B cell (primary cell): ENCODE measurements around the gene PLCB1. TPM values are rescaled to one million over a fixed set of nuclear protein-coding genes. Genes with fewer than 3 reads are reported as not detected.

ENCODE experiments used
- ATAC-seq: fragments of 200-7000 bp; cut with Tn5 transposase; one replicate; pipeline ENCODE4 v1.10.0; 2021; ENCODE audit warnings: low read depth, mild to moderate bottlenecking, moderate number of reproducible peaks, moderate library complexity
- CTCF ChIA-PET: fragments of 350-600 bp; sonication (Branson Sonifier 250); formaldehyde crosslinking; loops from one replicate; lab custom pipeline; 2021; ENCODE audit warnings: antibody characterized with exemption, inconsistent platforms; lab: Charles Lee
- POLR2A ChIA-PET: fragments of 350-600 bp; sonication (Branson Sonifier 250); formaldehyde crosslinking; loops from one replicate; lab custom pipeline; 2021; ENCODE audit warnings: antibody characterized with exemption; lab: Charles Lee
- DNase-seq: peaks from one replicate; pipeline ENCODE4 v3.0.0; 2013
- H2AFZ ChIP-seq: 2 replicates; pipeline ENCODE4 v1.6.1; 2012; ENCODE audit warnings: mild to moderate bottlenecking, low read depth, low read length; ENCODE audit not compliant: insufficient read depth, poor library complexity, severe bottlenecking
- H3K27ac ChIP-seq, 2 donors: 1 replicate in 1 of 2; 2 replicates in 1 of 2; pipeline ENCODE4 v1.5.1; 2012 to 2013; ENCODE audit warnings: low read length in 2 of 2, mild to moderate bottlenecking in 2 of 2, moderate library complexity in 1 of 2
- H3K27me3 ChIP-seq, 4 experiments: fragments of 200-600 bp in 1 of 4; sonication (generic) in 1 of 4; replicated peaks in 1 of 4; 1 replicate in 2 of 4; 2 replicates in 2 of 4; pipeline versions ENCODE4 v1.6.1 to v1.7.0; 2013 to 2016; ENCODE audit warnings: low read length in 3 of 4, mild to moderate bottlenecking in 2 of 4, mixed read lengths in 1 of 4, moderate library complexity in 1 of 4; ENCODE audit not compliant: insufficient read depth in 4 of 4, control insufficient read depth in 3 of 4; ENCODE audit errors: control extremely low read depth in 1 of 4
- H3K36me3 ChIP-seq, 2 experiments: replicated peaks in 1 of 2; 1 replicate in 1 of 2; 2 replicates in 1 of 2; pipeline versions ENCODE4 v1.6.1 to v1.7.1; 2013; ENCODE audit warnings: low read length in 1 of 2; ENCODE audit not compliant: insufficient read depth in 2 of 2, control insufficient read depth in 1 of 2; ENCODE audit errors: control extremely low read depth in 1 of 2, extremely low read depth in 1 of 2
- H3K4me1 ChIP-seq, 2 donors: fragments of 200-600 bp in 1 of 2; sonication (generic) in 1 of 2; 1 replicate in 1 of 2; 2 replicates in 1 of 2; pipeline versions ENCODE4 v1.5.1 to v1.6.1; 2013 to 2017; ENCODE audit warnings: low read length in 2 of 2; ENCODE audit not compliant: control insufficient read depth in 2 of 2, insufficient read depth in 2 of 2
- H3K4me2 ChIP-seq: replicated peaks from 2 replicates; pipeline ENCODE3; 2012; ENCODE audit warnings: mild to moderate bottlenecking, low read depth, low read length; ENCODE audit not compliant: poor library complexity, severe bottlenecking
- H3K4me3 ChIP-seq, 5 experiments: fragments of 200-600 bp in 1 of 5; sonication (generic) in 1 of 5; 1 replicate in 3 of 5; 2 replicates in 2 of 5; pipeline versions ENCODE4 v1.5.1 to v1.7.0; 2011 to 2016; ENCODE audit warnings: low read length in 4 of 5, mild to moderate bottlenecking in 4 of 5, low read depth in 2 of 5, control low read depth in 1 of 5, moderate library complexity in 1 of 5; ENCODE audit not compliant: insufficient read depth in 1 of 5; ENCODE audit errors: control extremely low read depth in 1 of 5, extremely low read depth in 1 of 5
- H3K79me2 ChIP-seq: fragments of 200-600 bp; sonication (generic); one replicate; pipeline ENCODE4 v1.6.0; 2016; ENCODE audit warnings: low read length; ENCODE audit not compliant: control insufficient read depth, insufficient read depth
- H3K9ac ChIP-seq: fragments of 200-600 bp; sonication (generic); 2 replicates; pipeline ENCODE4 v1.6.1; 2017; ENCODE audit warnings: mild to moderate bottlenecking, low read length, moderate library complexity
- H3K9me3 ChIP-seq, 3 donors: one replicate each; pipeline versions ENCODE4 v1.6.1 to v1.7.1; 2013; ENCODE audit warnings: low read length in 2 of 3; ENCODE audit not compliant: control insufficient read depth in 2 of 3, insufficient read depth in 1 of 3; ENCODE audit errors: control extremely low read depth in 1 of 3
- H4K20me1 ChIP-seq: 2 replicates; pipeline ENCODE4 v1.6.0; 2012; ENCODE audit warnings: mild to moderate bottlenecking, low read length; ENCODE audit not compliant: insufficient read depth, control insufficient read depth, poor library complexity, severe bottlenecking
- H3K27ac Mint-ChIP-seq: one replicate; pipeline ENCODE4 v1.8.0; 2021; ENCODE audit warnings: mixed read lengths
- H3K27me3 Mint-ChIP-seq: one replicate; pipeline ENCODE4 v1.8.0; 2021; ENCODE audit warnings: mixed read lengths
- H3K4me1 Mint-ChIP-seq: one replicate; pipeline ENCODE4 v1.8.0; 2021; ENCODE audit warnings: mixed read lengths
- H3K4me3 Mint-ChIP-seq: one replicate; pipeline ENCODE4 v1.8.0; 2021; ENCODE audit warnings: mixed read lengths
- H3K9me3 Mint-ChIP-seq: one replicate; pipeline ENCODE4 v1.8.0; 2022; ENCODE audit warnings: mixed read lengths; ENCODE audit not compliant: insufficient read depth
- CTCF ChIP-seq: fragments of 200-600 bp; IDR thresholded peaks from one replicate; pipeline ENCODE4 v1.8.0; 2022; ENCODE audit warnings: antibody characterized with exemption, mild to moderate bottlenecking
- EZH2 ChIP-seq: IDR thresholded peaks from 2 replicates; pipeline ENCODE4 v1.6.1; 2012; ENCODE audit warnings: borderline replicate concordance, low read depth, mild to moderate bottlenecking, moderate library complexity, low read length; ENCODE audit not compliant: insufficient read depth, poor library complexity, severe bottlenecking
- WGBS: methylation state at CpG from one replicate; pipeline ENCODE4 v1.1.5; 2013; ENCODE audit warnings: missing lambda C conversion rate; ENCODE audit not compliant: insufficient coverage; 5-methylcytosine and 5-hydroxymethylcytosine counted together
- intact Hi-C: fragments of 100-400 bp; cut with micrococcal nuclease; formaldehyde crosslinking; loops from one replicate; pipeline ENCODE4 v1.10.0; 2022
- polyA plus RNA-seq: library from polyadenylated mRNA; depleted of rRNA; stranded (reverse); fragments of >200 nt; gene quantifications from 2 replicates; pipeline ENCODE4 v1.2.3, GENCODE V29; 2012
- total RNA-seq, 2 donors: library from RNA; stranded (reverse); fragments of 120-200 nt in 1 of 2; gene quantifications; 1 replicate in 1 of 2; 2 replicates in 1 of 2; pipeline versions ENCODE4 v1.2.3 to v1.2.4, GENCODE V29; 2013 to 2022

Gene PLCB1
- total and polyA plus RNA-seq, 2 donors (not counting 1 experiment from before 2014, with no cell fraction given), result 0.18 to 0.47 TPM

- H3K4me1 ChIP-seq, result no peaks in the 10 kb centered on the region
These were observed 341.4 kb downstream of the PLCB1 start for GRCh38 chr20:8473459-8473858.

GRCh38 chr20:8474027-8474668 lies 342.1 kb downstream of the PLCB1 start:
- Mint-ChIP-seq H3K27ac (no peak overlapping the region), H3K27me3 (no peaks in the 10 kb centered on the region), H3K4me1 (no peaks in the 10 kb centered on the region), H3K4me3 (no peak overlapping the region), H3K9me3 (no peaks in the 10 kb centered on the region)
- intact Hi-C loops, result no loop called here
- no peak for ATAC-seq
- WGBS, result 86% methylated on average over 2 of the region's 4 CpGs
- H4K20me1 ChIP-seq, result no peaks in the 10 kb centered on the region
- H3K27me3 ChIP-seq, result no peaks in the 10 kb centered on the region
- H3K4me2 ChIP-seq, result no peak overlapping the region
- TF ChIP-seq EZH2, result no peak
- no peak for TF ChIP-seq CTCF
- ChIA-PET CTCF (no interaction called here), POLR2A (no interaction called here)
- DNase-seq, result no peak
- H3K36me3 ChIP-seq, result no peaks in the 10 kb centered on the region
- H3K9me3 ChIP-seq, result no peaks in the 10 kb centered on the region
- no peaks in the 10 kb centered on the region for H3K79me2 ChIP-seq
- H3K9ac ChIP-seq, result no peak overlapping the region
- H3K4me1 ChIP-seq, result no peaks in the 10 kb centered on the region
- H3K27ac ChIP-seq, result no peak overlapping the region
- H3K4me3 ChIP-seq, result no peak overlapping the region
- no peak overlapping the region for H2AFZ ChIP-seq

More at GRCh38 chr20:8473459-8473858, 341.4 kb downstream of the PLCB1 start:
- intact Hi-C loops, result no loop called here
- POLR2A ChIA-PET, result no interaction called here
- Histone ChIP-seq H3K4me2 (no peak overlapping the region), H2AFZ (no peak overlapping the region), H4K20me1 (no peaks in the 10 kb centered on the region), H3K27ac (no peak overlapping the region), H3K9ac (no peak overlapping the region), H3K27me3 (no peaks in the 10 kb centered on the region), H3K79me2 (no peaks in the 10 kb centered on the region), H3K36me3 (no peaks in the 10 kb centered on the region), H3K4me3 (no peak overlapping the region), H3K9me3 (no peaks in the 10 kb centered on the region)
- no CpG with 5 or more reads among the region's 1 CpG for WGBS
- Mint-ChIP-seq H3K4me1 (no peaks in the 10 kb centered on the region), H3K27me3 (no peaks in the 10 kb centered on the region), H3K9me3 (no peaks in the 10 kb centered on the region), H3K4me3 (no peak overlapping the region), H3K27ac (no peak overlapping the region)
- TF ChIP-seq CTCF, result no peak
- no peak for TF ChIP-seq EZH2
- DNase-seq, result no peak
- no peak for ATAC-seq
- CTCF ChIA-PET, result no interaction called here
